ENCODE measurements around the gene MPLKIP. TPM values are rescaled to one million over a fixed set of nuclear protein-coding genes. Genes with fewer than 3 reads are reported as not detected.
"Not testable (repeated sequence)": the region's sequence is repeated elsewhere in the genome, so short reads cannot be mapped to it uniquely, and the experiment has no call there.

MPLKIP gene
- total RNA-seq, 1 donor from 2014 or later: 3.1 TPM

DNA sequence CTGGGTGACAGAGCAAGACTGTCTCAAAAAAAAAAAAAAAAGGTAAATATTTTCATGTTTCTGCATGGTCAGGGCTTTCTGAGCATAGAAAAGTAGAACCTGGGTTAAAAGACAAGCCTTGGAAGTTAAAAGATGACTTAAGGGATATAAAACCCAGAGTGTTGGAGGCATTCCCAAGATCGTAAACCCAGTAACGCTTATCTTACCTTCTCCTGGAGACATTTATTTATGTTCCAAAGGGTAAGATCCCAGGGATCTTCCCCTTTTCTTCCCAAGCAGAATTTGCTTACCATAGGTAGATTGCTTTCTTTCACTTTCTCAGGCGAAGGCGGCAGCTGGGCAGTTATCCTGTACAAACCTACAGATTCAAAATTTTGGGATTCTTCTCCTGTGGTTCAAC, 22.6 kb upstream of the MPLKIP start:
- no peak overlapping the region for H3K9ac ChIP-seq (ENCODE audit: low read depth in 1 of 3, low read length in 3 of 3)
- no peak overlapping the region for H3K4me3 ChIP-seq (ENCODE audit: low read length in 3 of 3)
- H3K36me3 ChIP-seq (ENCODE audit: control insufficient read depth in 3 of 3, insufficient read depth in 3 of 3, low read length in 3 of 3): no peaks in the 10 kb centered on the region
- H3K4me1 ChIP-seq (ENCODE audit: control insufficient read depth in 3 of 3, insufficient read depth in 3 of 3, low read length in 3 of 3): no peaks in the 10 kb centered on the region
- no peaks in the 10 kb centered on the region for H3K27me3 ChIP-seq (ENCODE audit: control insufficient read depth in 3 of 3, insufficient read depth in 3 of 3, low read length in 3 of 3)
- H3K27ac ChIP-seq (ENCODE audit: low read depth, low read length): no peak overlapping the region
- no peaks in the 10 kb centered on the region for H3K9me3 ChIP-seq (ENCODE audit: control insufficient read depth in 3 of 3, low read length in 3 of 3)

DNA sequence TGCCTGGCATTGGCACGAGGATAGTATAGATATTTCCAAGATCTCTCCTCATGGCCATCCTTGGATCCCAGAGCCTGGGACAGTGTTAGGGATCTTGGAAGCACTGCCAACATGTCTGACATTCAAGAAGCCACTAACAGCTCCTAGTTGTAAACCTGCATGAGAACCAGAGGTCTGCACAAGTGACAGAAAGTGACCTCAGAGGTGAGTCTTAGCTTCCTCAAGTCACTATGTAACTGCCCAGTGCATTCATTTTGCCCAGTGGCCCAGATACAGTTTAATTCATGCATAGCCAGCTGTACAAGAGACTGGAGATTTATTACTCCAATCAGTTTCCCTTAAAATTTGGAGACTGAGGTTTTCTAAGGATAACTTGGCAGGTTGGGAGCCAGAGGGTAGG, 17.1 kb upstream of the MPLKIP start:
- H3K4me1 ChIP-seq (ENCODE audit: control insufficient read depth in 3 of 3, insufficient read depth in 3 of 3, low read length in 3 of 3): peaks cover 0 to 2% (median 0%) of the 10 kb centered on the region in 3 donors
- H3K4me3 ChIP-seq (ENCODE audit: low read length in 3 of 3): no peak overlapping the region
- no peaks in the 10 kb centered on the region for H3K9me3 ChIP-seq (ENCODE audit: control insufficient read depth in 3 of 3, low read length in 3 of 3)
- H3K27ac ChIP-seq (ENCODE audit: low read depth, low read length): no peak overlapping the region
- no peaks in the 10 kb centered on the region for H3K27me3 ChIP-seq (ENCODE audit: control insufficient read depth in 3 of 3, insufficient read depth in 3 of 3, low read length in 3 of 3)
- H3K36me3 ChIP-seq (ENCODE audit: control insufficient read depth in 3 of 3, insufficient read depth in 3 of 3, low read length in 3 of 3): no peaks in the 10 kb centered on the region
- H3K9ac ChIP-seq (ENCODE audit: low read depth in 1 of 3, low read length in 3 of 3): no peak overlapping the region

DNA sequence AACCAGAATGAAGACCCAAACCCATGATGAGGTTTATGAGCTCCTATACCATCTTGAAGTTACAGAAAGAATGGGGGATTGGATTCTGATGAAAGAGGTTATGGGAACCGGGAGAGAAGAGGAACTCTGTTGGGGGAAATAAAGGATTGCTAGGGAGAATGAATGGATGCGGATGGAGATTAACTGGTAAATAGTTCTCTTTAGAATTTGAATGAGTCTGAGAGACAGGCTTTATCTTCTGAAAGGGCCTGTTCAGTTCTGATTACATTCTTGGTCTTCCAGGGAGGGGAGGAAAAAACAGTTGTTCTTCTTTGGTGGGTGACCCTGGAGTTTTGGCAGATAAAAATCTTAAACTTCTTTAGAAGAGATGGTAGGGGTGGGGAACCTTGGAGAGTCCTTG, 14.2 kb upstream of the MPLKIP start:
- Histone ChIP-seq H3K27ac (ENCODE audit: low read depth, low read length) (no peak overlapping the region), H3K4me3 (ENCODE audit: low read length in 3 of 3) (no peak overlapping the region), H3K9me3 (ENCODE audit: control insufficient read depth in 3 of 3, low read length in 3 of 3) (no peaks in the 10 kb centered on the region), H3K27me3 (ENCODE audit: control insufficient read depth in 3 of 3, insufficient read depth in 3 of 3, low read length in 3 of 3) (no peaks in the 10 kb centered on the region), H3K4me1 (ENCODE audit: control insufficient read depth in 3 of 3, insufficient read depth in 3 of 3, low read length in 3 of 3) (peaks cover 0 to 2% (median 0%) of the 10 kb centered on the region in 3 donors), H3K9ac (ENCODE audit: low read depth in 1 of 3, low read length in 3 of 3) (no peak overlapping the region), H3K36me3 (ENCODE audit: control insufficient read depth in 3 of 3, insufficient read depth in 3 of 3, low read length in 3 of 3) (no peaks in the 10 kb centered on the region)

DNA sequence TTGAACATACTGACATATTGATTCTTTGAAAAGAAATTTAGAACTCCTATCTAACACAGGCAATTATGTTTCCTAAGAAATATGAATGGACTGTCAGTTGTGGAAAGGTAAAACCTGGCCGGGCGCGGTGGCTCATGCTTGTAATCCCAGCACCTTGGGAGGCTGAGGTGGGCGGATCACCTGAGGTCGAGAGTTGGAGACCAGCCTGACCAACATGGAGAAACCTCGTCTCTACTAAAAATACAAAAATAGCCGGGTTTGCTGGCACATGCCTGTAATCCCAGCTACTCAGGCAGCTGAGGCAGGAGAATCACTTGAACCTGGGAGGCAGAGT, 13.8 kb upstream of the MPLKIP start:
- not testable (repeated sequence) for H3K9me3 ChIP-seq (ENCODE audit: control insufficient read depth in 3 of 3, low read length in 3 of 3); H3K9ac ChIP-seq (ENCODE audit: low read depth in 1 of 3, low read length in 3 of 3); H3K27ac ChIP-seq (ENCODE audit: low read depth, low read length); H3K36me3 ChIP-seq (ENCODE audit: control insufficient read depth in 3 of 3, insufficient read depth in 3 of 3, low read length in 3 of 3); H3K4me3 ChIP-seq (ENCODE audit: low read length in 3 of 3); H3K4me1 ChIP-seq (ENCODE audit: control insufficient read depth in 3 of 3, insufficient read depth in 3 of 3, low read length in 3 of 3); H3K27me3 ChIP-seq (ENCODE audit: control insufficient read depth in 3 of 3, insufficient read depth in 3 of 3, low read length in 3 of 3)

DNA sequence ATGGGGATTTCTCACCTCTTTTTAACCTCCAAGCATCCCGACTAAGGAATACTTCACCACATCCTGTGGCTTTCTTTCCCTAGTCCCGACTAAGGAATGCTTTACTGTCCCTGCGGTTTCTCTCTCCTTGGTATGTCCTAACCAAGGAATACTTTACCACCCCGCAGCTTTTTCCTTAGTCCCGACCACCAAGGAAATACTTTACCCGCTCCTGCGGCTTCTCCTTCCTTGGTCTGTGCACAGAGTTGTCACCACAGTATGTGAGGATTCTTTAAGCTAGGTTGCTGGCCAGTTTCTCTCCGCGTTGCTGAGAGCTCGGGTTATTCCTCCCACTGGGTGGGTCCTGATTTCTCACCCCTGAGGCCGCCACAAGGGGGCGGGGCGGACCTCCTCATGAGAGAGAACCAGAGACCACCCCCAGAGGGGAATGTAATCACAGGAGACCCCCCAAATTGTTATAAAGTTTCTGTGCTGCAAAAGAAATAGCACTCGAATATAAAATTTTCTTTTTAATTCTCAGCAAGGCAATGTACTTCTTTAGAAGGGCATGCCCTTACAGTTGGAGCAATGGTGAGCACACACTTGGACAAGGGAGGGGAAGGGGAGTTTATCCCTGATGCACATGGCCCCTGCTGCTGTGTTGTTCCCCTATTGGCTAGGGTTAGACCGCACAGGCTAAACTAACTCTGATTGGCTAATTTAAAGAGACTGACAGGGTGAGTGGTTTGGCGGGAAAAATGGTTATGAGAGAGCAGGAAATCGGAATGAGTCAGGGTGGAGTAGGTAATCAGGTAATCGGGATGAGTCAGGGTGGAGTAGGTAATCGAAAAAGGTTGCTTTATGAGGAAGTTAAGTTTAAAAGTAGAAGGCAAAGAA, 13.2 kb upstream of the MPLKIP start:
- H3K27me3 ChIP-seq (ENCODE audit: control insufficient read depth in 3 of 3, insufficient read depth in 3 of 3, low read length in 3 of 3): no peaks in the 10 kb centered on the region
- no peak overlapping the region for H3K27ac ChIP-seq (ENCODE audit: low read depth, low read length)
- no peak overlapping the region for H3K9ac ChIP-seq (ENCODE audit: low read depth in 1 of 3, low read length in 3 of 3)
- H3K4me1 ChIP-seq (ENCODE audit: control insufficient read depth in 3 of 3, insufficient read depth in 3 of 3, low read length in 3 of 3): peaks cover 0 to 2% (median 0%) of the 10 kb centered on the region in 3 donors
- no peaks in the 10 kb centered on the region for H3K36me3 ChIP-seq (ENCODE audit: control insufficient read depth in 3 of 3, insufficient read depth in 3 of 3, low read length in 3 of 3)
- no peaks in the 10 kb centered on the region for H3K9me3 ChIP-seq (ENCODE audit: control insufficient read depth in 3 of 3, low read length in 3 of 3)
- no peak overlapping the region for H3K4me3 ChIP-seq (ENCODE audit: low read length in 3 of 3)

DNA sequence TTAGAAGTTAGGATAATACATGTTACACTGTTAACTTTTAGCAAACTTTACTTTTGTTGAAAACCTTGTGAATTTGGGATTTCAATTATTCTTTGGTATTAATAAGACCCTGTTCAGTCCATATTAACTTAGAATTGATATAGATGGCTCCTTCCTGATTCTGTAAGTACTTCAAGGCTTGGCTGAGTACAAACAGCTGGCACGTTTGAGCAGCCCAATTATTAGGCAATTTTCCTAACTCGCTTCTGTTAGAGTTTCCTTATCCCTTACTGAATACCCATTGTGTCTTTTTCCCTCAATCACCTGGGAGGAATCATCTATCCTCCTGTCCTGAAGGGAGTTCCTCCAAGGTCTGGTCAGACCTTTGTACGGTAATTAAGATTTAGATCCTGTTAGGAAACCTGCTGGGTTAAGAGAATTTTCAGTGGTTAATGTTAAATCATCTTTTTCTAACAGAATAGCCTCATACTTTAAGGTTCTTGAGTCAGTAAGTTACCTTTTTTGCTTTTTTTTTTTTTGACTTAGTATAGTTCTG, 11.2 kb upstream of the MPLKIP start:
- H3K36me3 ChIP-seq (ENCODE audit: control insufficient read depth in 3 of 3, insufficient read depth in 3 of 3, low read length in 3 of 3); H3K27me3 ChIP-seq (ENCODE audit: control insufficient read depth in 3 of 3, insufficient read depth in 3 of 3, low read length in 3 of 3); H3K27ac ChIP-seq (ENCODE audit: low read depth, low read length); H3K9me3 ChIP-seq (ENCODE audit: control insufficient read depth in 3 of 3, low read length in 3 of 3); H3K4me3 ChIP-seq (ENCODE audit: low read length in 3 of 3); H3K9ac ChIP-seq (ENCODE audit: low read depth in 1 of 3, low read length in 3 of 3); H3K4me1 ChIP-seq (ENCODE audit: control insufficient read depth in 3 of 3, insufficient read depth in 3 of 3, low read length in 3 of 3): not testable (repeated sequence)

DNA sequence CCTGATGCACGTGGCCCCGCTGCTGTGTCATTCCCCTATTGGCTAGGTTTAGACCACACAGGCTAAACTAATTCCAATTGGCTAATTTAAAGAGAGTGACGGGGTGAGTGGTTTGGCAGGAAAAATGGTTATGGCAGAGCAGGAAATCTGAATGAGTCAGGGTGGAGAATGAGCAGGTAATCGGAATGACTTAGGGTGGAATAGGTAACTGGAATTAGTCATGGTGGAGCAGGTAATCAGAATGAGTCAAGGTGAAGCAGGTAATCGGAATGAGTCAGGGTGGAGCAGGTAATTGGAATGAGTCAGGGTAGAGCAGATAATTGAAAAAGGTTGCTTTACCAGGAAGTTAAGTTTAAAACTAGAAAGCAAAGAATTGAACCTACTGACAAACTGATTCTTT, 7.5 kb upstream of the MPLKIP start:
- H3K4me1 ChIP-seq (ENCODE audit: control insufficient read depth in 3 of 3, insufficient read depth in 3 of 3, low read length in 3 of 3); H3K27ac ChIP-seq (ENCODE audit: low read depth, low read length); H3K9me3 ChIP-seq (ENCODE audit: control insufficient read depth in 3 of 3, low read length in 3 of 3); H3K27me3 ChIP-seq (ENCODE audit: control insufficient read depth in 3 of 3, insufficient read depth in 3 of 3, low read length in 3 of 3); H3K36me3 ChIP-seq (ENCODE audit: control insufficient read depth in 3 of 3, insufficient read depth in 3 of 3, low read length in 3 of 3); H3K9ac ChIP-seq (ENCODE audit: low read depth in 1 of 3, low read length in 3 of 3); H3K4me3 ChIP-seq (ENCODE audit: low read length in 3 of 3): not testable (repeated sequence)

DNA sequence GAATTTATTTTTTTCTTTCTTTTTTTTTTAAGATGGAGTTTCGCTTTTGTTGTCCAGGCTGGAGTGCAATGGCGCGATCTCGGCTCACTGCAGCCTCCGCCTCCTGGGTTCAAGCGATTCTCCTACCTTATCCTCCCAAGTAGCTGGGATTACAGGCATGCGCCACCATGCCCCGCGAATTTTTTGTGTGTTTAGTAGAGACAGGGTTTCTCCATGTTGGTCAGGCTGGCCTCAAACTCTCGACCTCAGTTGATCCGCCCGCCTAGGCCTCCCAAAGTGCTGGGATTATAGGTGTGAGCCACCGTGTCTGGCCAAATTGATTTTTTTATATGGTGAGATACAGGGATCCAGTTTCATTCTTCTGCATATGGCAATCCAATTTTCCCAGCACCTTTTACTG, 5.5 kb upstream of the MPLKIP start:
- not testable (repeated sequence) for H3K36me3 ChIP-seq (ENCODE audit: control insufficient read depth in 3 of 3, insufficient read depth in 3 of 3, low read length in 3 of 3); H3K27me3 ChIP-seq (ENCODE audit: control insufficient read depth in 3 of 3, insufficient read depth in 3 of 3, low read length in 3 of 3); H3K4me3 ChIP-seq (ENCODE audit: low read length in 3 of 3); H3K4me1 ChIP-seq (ENCODE audit: control insufficient read depth in 3 of 3, insufficient read depth in 3 of 3, low read length in 3 of 3); H3K9ac ChIP-seq (ENCODE audit: low read depth in 1 of 3, low read length in 3 of 3); H3K27ac ChIP-seq (ENCODE audit: low read depth, low read length); H3K9me3 ChIP-seq (ENCODE audit: control insufficient read depth in 3 of 3, low read length in 3 of 3)

DNA sequence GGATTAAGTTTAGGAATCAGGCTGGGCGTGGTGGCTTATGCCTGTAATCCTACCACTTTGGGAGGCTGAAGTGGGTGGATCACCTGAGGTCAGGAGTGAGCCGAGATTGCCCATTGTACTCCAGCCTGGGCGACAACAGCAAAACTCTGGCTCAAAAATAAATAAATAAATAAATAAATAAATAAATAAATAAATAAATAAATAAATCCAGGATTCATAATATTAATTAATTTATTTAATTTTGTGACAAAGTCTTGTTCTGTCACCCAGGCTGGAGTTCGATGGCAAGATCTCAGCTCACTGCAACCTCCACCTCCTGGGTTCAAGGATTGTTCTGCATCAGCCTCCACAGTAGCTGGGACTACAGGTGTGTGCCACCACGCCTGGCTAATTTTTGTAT, 4.6 kb upstream of the MPLKIP start:
- H3K9me3 ChIP-seq (ENCODE audit: control insufficient read depth in 3 of 3, low read length in 3 of 3): no peaks in the 10 kb centered on the region
- H3K9ac ChIP-seq (ENCODE audit: low read depth in 1 of 3, low read length in 3 of 3): no peak overlapping the region
- no peaks in the 10 kb centered on the region for H3K36me3 ChIP-seq (ENCODE audit: control insufficient read depth in 3 of 3, insufficient read depth in 3 of 3, low read length in 3 of 3)
- no peaks in the 10 kb centered on the region for H3K27me3 ChIP-seq (ENCODE audit: control insufficient read depth in 3 of 3, insufficient read depth in 3 of 3, low read length in 3 of 3)
- H3K4me3 ChIP-seq (ENCODE audit: low read length in 3 of 3): no peak overlapping the region
- peaks cover 0 to 2% (median 0%) of the 10 kb centered on the region in 3 donors for H3K4me1 ChIP-seq (ENCODE audit: control insufficient read depth in 3 of 3, insufficient read depth in 3 of 3, low read length in 3 of 3)
- H3K27ac ChIP-seq (ENCODE audit: low read depth, low read length): no peak overlapping the region

DNA sequence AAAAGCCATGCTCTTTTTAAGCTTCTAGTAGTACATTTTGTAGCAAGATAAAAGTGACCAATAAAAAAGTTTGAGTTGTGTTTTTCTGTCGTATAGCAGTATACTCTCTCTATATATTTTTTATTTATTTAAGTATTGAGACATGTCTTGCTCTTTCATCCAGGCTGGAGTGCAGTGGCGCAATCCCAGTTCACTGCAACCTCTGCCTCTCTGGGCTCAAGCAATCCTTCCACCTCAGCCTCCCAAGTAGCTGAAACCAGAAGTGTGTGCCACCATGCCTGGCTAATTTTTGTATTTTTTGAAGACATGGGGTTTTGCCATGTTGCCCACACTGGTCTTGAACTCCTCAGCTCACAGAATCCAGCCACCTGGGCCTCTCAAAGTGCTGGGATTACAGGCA, 3.1 kb upstream of the MPLKIP start:
- no peak overlapping the region for H3K9ac ChIP-seq (ENCODE audit: low read depth in 1 of 3, low read length in 3 of 3)
- H3K27ac ChIP-seq (ENCODE audit: low read depth, low read length): no peak overlapping the region
- no peaks in the 10 kb centered on the region for H3K27me3 ChIP-seq (ENCODE audit: control insufficient read depth in 3 of 3, insufficient read depth in 3 of 3, low read length in 3 of 3)
- peaks cover 5 to 9% (median 9%) of the 10 kb centered on the region in 3 donors for H3K4me1 ChIP-seq (ENCODE audit: control insufficient read depth in 3 of 3, insufficient read depth in 3 of 3, low read length in 3 of 3)
- no peaks in the 10 kb centered on the region for H3K36me3 ChIP-seq (ENCODE audit: control insufficient read depth in 3 of 3, insufficient read depth in 3 of 3, low read length in 3 of 3)
- no peaks in the 10 kb centered on the region for H3K9me3 ChIP-seq (ENCODE audit: control insufficient read depth in 3 of 3, low read length in 3 of 3)
- no peak overlapping the region for H3K4me3 ChIP-seq (ENCODE audit: low read length in 3 of 3)
